GM19395 (cell line): Measurements from ENCODE around the gene GUCA2A.
"Not testable (repeated sequence)": the region's sequence is repeated elsewhere in the genome, so short reads cannot be mapped to it uniquely, and the experiment has no call there.

Experiments used
- ATAC-seq: cut with Tn5 transposase; IDR thresholded peaks from one replicate; pipeline ENCODE4 v1.9.1; 2021; ENCODE audit warnings: mild to moderate bottlenecking, moderate library complexity; ENCODE audit not compliant: unreplicated experiment

The GUCA2A gene, protein sequence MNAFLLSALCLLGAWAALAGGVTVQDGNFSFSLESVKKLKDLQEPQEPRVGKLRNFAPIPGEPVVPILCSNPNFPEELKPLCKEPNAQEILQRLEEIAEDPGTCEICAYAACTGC

GRCh38 chr1:42164551-42165420 lies at the start of gene GUCA2A:
Gene GUCA2A (minus strand): TSS chr1:42164745. CDS start chr1:42164712, 33 bp downstream.
- no peak for ATAC-seq

- no peak for ATAC-seq
Measured at GRCh38 chr1:42211224-42211623, 46.7 kb upstream of the GUCA2A start.

DNA sequence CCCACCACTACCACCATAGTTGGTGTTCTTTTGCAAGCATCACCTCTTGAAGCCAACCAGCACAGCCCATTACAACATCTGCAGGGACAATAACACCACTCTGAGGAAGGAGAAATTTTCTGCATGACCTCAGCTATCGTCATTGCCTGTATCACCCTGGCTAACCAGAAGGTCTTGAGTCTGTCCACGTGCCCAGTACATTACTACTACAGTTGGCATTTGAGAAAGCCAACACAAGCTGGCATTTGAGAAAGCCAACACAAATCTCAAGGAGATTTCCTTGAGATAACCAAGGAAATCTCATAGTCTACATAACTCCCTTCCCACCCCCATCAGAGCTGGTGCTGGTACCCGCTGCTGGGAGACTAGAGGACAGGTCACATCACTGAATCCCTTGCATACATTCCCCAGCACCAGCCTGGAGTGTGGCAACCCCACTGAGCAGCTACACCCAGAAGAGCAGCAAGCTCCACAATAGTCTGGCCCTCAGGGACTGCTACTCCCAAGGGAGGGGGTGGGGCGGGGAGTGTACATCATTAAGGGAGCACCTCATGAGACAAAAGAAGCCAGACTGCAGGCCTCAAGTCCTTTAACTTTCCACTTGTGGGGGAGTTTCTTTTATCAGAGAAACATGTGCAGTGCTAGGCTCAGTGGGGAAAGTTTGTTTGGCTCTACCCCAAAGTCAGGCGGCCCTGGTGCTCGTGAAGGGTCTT lies 46.0 kb upstream of the GUCA2A start:
- no peak for ATAC-seq

DNA sequence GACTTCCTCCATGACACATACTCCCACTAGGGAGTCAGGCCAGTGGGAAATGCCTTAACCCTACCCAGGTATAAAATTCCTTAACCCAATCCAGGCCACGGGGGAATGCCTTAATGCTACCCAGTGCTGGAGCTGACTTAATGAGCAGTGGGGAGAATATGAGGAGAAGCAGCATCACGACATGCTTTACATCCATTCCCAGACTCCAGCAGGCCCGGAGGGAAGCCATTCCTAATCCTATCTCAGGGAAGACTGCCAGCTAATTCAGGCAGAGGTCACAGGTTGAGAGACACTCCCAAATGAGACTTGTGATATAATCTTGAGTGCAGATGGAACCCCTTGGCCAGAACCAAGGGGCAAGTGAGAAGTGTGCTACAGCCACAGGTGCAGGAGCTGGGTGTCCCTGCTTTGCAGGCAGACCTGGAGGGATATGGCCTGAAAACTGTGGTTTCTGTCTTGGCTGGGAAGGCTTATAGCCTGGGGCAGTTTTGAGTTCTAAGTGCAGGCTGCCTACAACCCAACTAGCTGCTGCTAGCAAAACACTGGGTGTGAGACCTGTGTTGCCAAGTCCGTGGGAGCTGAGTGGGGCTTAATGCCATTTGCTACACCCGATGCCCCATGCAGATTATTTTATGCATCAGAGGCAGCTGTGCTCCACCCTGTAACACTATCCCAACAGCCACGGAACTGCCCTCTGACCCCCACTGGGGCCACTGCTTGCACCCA lies 45.1 kb upstream of the GUCA2A start:
- ATAC-seq, result no peak

- not testable (repeated sequence) for ATAC-seq
Measured at GRCh38 chr1:42206930-42207329, 42.4 kb upstream of the GUCA2A start.

DNA sequence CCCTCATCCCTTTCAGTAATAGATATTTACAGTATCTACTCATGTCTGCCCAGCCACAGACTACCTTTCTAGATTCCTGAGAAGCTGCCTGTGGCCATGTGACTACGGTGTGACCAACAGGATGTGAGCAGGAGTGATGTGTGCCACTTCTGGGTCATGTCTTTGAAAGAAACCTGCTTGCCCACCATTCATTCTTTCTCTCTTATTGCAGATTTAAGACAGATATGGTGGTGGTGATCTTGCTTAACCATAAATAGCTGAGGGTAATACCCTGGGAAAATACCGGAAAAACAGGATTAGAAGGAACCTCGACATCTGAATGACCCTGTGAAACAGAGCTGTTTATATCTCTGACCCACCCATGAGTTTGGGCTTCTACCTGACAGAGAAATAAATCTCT lies 41.6 kb upstream of the GUCA2A start:
- ATAC-seq, result no peak

- ATAC-seq, result no peak
Measured at GRCh38 chr1:42201986-42202385, 37.4 kb upstream of the GUCA2A start.

DNA sequence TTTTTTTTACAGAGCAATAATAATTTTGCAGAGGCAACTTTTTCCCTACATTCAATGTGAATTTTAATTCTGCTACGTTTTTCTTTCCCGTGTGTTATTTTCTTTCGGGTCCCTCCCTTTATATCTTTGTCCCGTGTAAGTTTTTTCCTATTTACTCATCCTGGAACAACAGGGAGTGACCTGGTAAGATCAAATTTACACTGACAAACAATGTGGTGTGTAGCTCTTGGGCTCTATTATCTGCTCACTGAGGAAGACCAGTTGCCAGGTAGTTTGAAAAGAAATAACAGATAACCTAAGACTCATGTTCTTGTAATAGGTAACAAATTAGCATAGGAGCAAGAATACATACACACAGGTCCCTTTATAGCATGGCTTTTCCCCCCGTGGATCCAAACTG lies 33.7 kb upstream of the GUCA2A start:
- ATAC-seq, result no peak

GRCh38 chr1:42195841-42196240 lies 31.3 kb upstream of the GUCA2A start:
- ATAC-seq, result no peak

- ATAC-seq, result no peak
Measured at GRCh38 chr1:42192106-42192505, 27.6 kb upstream of the GUCA2A start.

DNA sequence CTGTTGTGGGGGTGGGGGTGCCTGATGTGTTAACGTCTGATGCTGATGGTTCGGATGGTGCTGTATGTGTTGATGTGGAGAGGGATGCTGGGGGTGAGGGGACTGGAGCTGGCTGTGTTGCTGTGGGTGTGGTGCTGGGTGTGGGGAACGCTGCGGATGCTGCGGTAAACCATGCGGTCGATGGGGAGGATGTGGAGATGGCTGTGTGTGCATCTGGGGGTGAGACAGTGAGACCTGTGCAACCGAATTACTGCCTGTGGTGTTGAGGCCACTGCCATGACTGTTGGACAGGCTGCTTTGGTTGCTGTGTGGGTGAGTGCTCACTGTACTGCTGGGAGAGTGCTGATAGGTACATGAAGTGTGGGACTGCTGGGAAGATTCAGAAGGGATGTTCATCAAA lies 26.8 kb upstream of the GUCA2A start:
- ATAC-seq, result no peak

DNA sequence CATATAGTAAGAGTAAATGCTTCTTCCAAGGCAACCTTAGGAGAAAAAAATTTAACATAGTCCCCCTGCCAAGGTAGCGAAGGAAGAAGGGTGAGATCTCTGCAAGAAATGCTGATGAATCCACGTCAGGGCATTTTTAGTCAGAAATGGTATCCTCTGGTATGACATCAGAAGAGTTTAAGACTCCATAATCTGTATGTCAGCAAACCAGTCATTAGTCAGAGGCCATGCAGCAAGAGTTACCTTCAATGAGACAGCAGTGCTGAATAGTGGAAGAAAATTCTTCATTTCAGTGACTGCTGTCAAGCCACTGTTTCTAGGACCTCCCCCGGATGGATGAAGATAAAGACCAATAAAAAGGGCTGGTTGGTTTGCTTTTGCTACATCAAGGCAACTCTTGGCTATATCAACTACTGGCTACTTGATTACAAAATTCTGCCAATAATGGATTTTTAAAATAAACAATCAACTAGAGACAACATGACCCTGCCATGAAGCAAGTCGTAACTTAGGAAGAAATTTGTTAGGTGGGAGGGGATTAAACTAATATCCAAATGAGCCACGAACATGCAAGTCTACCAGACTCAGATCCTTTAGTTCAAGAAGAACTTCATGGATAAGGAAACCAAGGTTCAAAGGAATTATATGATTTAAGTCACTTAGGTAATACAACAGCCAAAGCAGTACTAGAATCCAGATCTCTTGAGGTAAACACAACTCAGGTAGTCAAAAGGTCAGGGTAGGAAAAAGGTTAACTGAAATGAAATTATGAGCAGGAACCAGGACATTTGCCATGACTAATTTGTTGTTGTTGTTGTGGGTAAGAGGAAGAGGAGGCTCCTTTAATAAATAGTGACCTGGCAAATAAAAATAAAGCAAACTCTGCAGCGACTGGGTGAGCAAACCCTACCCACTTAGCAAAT lies 25.6 kb upstream of the GUCA2A start:
- ATAC-seq, result no peak

- ATAC-seq, result no peak
Measured at GRCh38 chr1:42186152-42186551, 21.6 kb upstream of the GUCA2A start.

DNA sequence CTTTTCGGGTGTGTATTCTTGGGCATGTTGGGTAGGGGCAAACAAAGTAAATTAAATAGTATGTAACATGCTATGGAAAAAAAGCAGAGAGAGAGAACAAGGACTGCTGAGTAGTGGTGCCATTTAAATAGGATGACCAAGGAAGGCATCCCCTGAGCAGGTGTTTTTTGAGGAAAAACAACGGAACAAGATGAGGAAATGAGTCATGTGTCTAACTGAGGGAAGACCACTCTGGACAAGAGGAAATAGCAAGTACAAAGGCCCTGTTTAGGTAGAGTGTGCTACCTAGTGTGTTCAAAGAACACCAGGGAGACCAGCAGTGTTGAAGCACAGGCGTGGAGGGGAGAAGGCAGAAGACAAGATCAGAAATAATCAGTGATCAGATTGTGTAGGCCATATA lies 20.1 kb upstream of the GUCA2A start:
- no peak for ATAC-seq

DNA sequence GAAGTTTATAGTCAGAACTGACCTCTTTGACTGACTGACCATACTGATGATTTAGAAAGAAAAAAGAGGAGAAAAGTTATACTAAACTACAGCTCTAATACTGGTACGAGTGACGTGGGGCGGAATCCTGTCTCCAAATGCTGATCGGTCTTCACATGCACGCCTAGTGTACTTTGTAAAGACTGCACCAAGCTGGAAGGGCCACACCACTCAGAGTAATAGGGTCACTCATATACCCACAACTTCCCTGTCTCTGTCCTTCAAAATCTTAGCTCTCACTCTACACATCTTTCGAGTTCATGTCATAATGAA lies 19.4 kb upstream of the GUCA2A start:
- ATAC-seq, result no peak

GRCh38 chr1:42183210-42183956 lies 18.8 kb upstream of the GUCA2A start:
- ATAC-seq, result no peak

- no peak for ATAC-seq
Measured at GRCh38 chr1:42181687-42182086, 17.1 kb upstream of the GUCA2A start.

DNA sequence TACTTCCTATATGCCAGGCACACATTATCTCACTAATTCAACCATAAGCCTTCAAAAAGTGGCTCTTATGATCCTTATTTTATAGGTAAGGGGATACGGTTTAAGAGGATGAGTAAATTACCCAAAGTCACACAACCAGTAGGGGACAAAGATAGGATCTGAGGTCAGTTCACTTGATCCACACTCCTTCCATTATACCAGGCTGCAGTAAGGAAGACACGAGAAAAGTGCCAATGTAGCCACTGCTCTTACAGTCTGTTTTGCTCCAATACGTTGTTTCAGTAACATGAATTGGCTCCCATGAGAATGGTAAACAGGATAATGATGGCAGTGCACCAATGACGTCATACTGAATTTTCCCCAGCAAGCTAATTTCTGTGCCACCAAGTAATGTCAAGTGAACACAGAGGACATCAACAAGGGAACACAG lies 15.4 kb upstream of the GUCA2A start:
- no peak for ATAC-seq

GRCh38 chr1:42179275-42179674 lies 14.7 kb upstream of the GUCA2A start:
- ATAC-seq, result no peak

GRCh38 chr1:42178249-42178648 lies 13.7 kb upstream of the GUCA2A start:
- no peak for ATAC-seq
